Upper lobe of left lung (tissue), 6 donors: ENCODE data around the gene SPTB. TPM values are rescaled to one million over a fixed set of nuclear protein-coding genes. Genes with fewer than 3 reads are reported as not detected.

Experiments used
- ATAC-seq, 2 donors: fragments of 200-7000 bp; cut with Tn5 transposase; one replicate each; pipeline ENCODE4 v1.9.1; 2022; ENCODE audit warnings: mild to moderate bottlenecking in 2 of 2, moderate library complexity in 2 of 2; ENCODE audit not compliant: low FRiP score in 2 of 2
- DNase-seq, 2 donors: peaks; one replicate each; pipeline ENCODE4 v3.0.0-alpha.2; 2019 to 2020
- H3K27ac ChIP-seq, 4 donors: fragments of 200-600 bp; sonication (generic); one replicate each; pipeline ENCODE4 v1.5.1; 2016 to 2019
- H3K27me3 ChIP-seq, 4 donors: fragments of 200-600 bp; sonication (generic); one replicate each; pipeline ENCODE4 v1.5.1; 2017 to 2019
- H3K36me3 ChIP-seq, 4 donors: fragments of 200-600 bp; sonication (generic); one replicate each; pipeline ENCODE4 v1.5.1; 2016 to 2019
- H3K4me1 ChIP-seq, 4 donors: fragments of 200-600 bp; sonication (generic); one replicate each; pipeline ENCODE4 v1.5.1; 2018 to 2019
- H3K4me3 ChIP-seq, 4 donors: fragments of 200-600 bp; sonication (generic); one replicate each; pipeline ENCODE4 v1.5.1; 2017 to 2019; ENCODE audit warnings: mild to moderate bottlenecking in 2 of 4, moderate library complexity in 1 of 4
- H3K9me3 ChIP-seq, 4 donors: fragments of 200-600 bp; sonication (generic); one replicate each; pipeline ENCODE4 v1.5.1; 2018 to 2019
- EP300 ChIP-seq, 4 donors: sonication (generic); formaldehyde crosslinking; IDR thresholded peaks; one replicate each; pipeline ENCODE4 v1.5.1; 2017; ENCODE audit warnings: antibody characterized with exemption in 4 of 4, control low read depth in 2 of 4
- POLR2A ChIP-seq, 4 donors: fragments of 450-650 bp; IDR thresholded peaks; one replicate each; pipeline ENCODE4 v1.5.1; 2016 to 2017; ENCODE audit warnings: antibody characterized with exemption in 4 of 4, mild to moderate bottlenecking in 2 of 4
- POLR2AphosphoS5 ChIP-seq, 2 donors: sonication (generic); formaldehyde crosslinking; IDR thresholded peaks; one replicate each; pipeline ENCODE4 v1.5.1; 2017; ENCODE audit warnings: antibody characterized with exemption in 2 of 2
- WGBS, 2 donors: methylation state at CpG; one replicate each; pipeline ENCODE4 v1.1.5; 2017 to 2018; 5-methylcytosine and 5-hydroxymethylcytosine counted together
- total RNA-seq, 6 donors: library from RNA; depleted of rRNA in 4 of 6; stranded (reverse); fragments of >200 nt in 4 of 6; gene quantifications; one replicate each; pipeline versions ENCODE4 v1.1.0 to v1.2.1, GENCODE V29; 2016 to 2021
- TF ChIP-seq, protein P1 (sequence below), 6 experiments: fragments of 450-650 bp in 4 of 6; fragments of 200-600 bp in 2 of 6; sonication (generic) in 2 of 6; IDR thresholded peaks; one replicate each; pipeline ENCODE4 v1.5.1; 2016 to 2019; ENCODE audit warnings: antibody characterized with exemption in 6 of 6
- donor health status: DM: no; HTN: no; CAD: no; lungs with moderate emphysema.
- donor health status: DM: no; HTN: yes; CAD: no; lungs with severe emphysema.

SPTB gene
- total RNA-seq, 6 donors from 2014 or later, result 2.1 to 3.3 (median 2.7) TPM

DNA sequence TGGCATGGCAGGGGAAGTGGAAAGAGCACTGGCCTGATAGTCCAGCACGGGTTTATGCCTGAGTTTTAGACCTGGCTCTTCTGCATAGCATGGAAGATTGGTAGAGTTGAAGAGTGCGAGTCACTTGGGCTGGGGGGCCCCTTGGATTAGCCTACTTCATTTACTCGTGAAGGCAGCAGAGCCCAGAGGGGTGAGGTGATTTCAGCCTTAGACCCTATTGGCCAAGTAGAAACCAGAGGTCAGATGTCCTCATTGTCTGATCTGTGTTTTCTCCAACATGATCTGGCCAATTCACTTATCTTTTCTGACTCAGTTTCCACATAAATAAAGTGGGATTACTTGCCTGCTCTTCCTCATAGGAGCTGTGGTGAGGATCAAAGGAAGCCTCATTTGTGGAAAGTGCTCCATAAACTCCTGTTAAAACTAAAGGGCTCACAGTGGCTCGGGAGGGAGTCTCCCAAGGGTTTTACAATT, 173.6 kb downstream of the SPTB start:
- no peaks in the 10 kb centered on the region for H3K36me3 ChIP-seq
- ATAC-seq, result no peak
- WGBS, 2 donors, result 60 to 68% methylated on average over 4 of the region's 4 CpGs
- no peaks in the 10 kb centered on the region for H3K9me3 ChIP-seq
- TF ChIP-seq, protein P1, sequence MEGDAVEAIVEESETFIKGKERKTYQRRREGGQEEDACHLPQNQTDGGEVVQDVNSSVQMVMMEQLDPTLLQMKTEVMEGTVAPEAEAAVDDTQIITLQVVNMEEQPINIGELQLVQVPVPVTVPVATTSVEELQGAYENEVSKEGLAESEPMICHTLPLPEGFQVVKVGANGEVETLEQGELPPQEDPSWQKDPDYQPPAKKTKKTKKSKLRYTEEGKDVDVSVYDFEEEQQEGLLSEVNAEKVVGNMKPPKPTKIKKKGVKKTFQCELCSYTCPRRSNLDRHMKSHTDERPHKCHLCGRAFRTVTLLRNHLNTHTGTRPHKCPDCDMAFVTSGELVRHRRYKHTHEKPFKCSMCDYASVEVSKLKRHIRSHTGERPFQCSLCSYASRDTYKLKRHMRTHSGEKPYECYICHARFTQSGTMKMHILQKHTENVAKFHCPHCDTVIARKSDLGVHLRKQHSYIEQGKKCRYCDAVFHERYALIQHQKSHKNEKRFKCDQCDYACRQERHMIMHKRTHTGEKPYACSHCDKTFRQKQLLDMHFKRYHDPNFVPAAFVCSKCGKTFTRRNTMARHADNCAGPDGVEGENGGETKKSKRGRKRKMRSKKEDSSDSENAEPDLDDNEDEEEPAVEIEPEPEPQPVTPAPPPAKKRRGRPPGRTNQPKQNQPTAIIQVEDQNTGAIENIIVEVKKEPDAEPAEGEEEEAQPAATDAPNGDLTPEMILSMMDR (IDR thresholded peaks at IDR 0.05), result no peak
- TF ChIP-seq POLR2A (IDR thresholded peaks at IDR 0.05) (no peak), POLR2AphosphoS5 (IDR thresholded peaks at IDR 0.05) (no peak), EP300 (IDR thresholded peaks at IDR 0.05) (no peak)
- DNase-seq, result no peak
- peak overlapping the region in 2 of 4 donors; percentile 85 to 90 for H3K4me3 ChIP-seq
- H3K27me3 ChIP-seq, result no peaks in the 10 kb centered on the region
- peaks cover 35 to 82% (median 55%) of the 10 kb centered on the region in 4 donors for H3K4me1 ChIP-seq
- H3K27ac ChIP-seq, result peak overlapping the region; percentile 77 to 91 (median 84)

DNA sequence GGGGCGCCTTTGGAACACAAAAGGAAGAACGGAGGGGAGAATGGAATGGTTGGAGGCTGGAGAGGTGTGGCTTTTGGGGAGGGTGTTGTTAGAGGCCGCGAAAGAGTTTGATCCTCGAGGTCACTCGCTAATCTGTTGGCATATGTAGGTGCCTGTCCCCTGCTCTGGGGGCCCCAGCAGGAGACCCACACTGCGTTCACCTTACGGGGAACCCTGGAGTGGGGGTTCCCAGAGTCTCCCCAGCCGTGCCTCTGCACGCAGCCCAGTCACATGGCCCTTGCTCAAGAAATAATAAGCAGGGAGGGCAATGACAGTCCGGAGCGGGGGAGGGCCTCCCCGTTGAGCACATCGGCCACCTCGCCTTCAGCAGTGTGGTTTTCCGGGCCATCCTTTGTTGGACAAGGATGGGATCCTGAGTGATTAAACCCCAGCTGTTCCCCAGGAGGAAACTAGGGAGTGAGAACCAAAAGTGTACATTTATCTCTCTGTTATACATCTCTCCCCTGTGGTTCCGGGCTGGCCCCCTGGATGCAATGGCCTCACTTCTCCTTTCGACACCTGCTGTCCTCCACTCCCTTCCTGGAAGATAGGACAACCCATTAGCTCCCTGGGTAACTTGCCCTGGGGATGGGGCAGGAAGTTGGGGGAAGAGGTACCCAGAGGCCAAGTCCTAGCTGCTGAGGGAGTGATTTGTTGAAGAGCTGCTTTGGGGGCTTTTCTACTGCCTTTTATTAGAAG, 174.2 kb downstream of the SPTB start:
- Histone ChIP-seq H3K9me3 (no peaks in the 10 kb centered on the region), H3K4me1 (peaks cover 35 to 76% (median 54%) of the 10 kb centered on the region in 4 donors), H3K27ac (peak overlapping the region; percentile 77 to 91 (median 84)), H3K4me3 (peak overlapping the region; percentile 57 to 90 (median 76)), H3K27me3 (no peaks in the 10 kb centered on the region), H3K36me3 (no peaks in the 10 kb centered on the region)
- ATAC-seq, result peak in 1 of 2 donors; percentile 13
- TF ChIP-seq, protein P1 (IDR thresholded peaks at IDR 0.05), result no peak
- TF ChIP-seq POLR2AphosphoS5 (IDR thresholded peaks at IDR 0.05), result peak in 1 of 2 donors; percentile 11
- TF ChIP-seq POLR2A (IDR thresholded peaks at IDR 0.05), result peak in 2 of 4 donors; percentile 0 to 15
- TF ChIP-seq EP300 (IDR thresholded peaks at IDR 0.05), result no peak
- WGBS, 2 donors, result 25 to 31% methylated on average over 12 to 18 of the region's 18 CpGs
- DNase-seq, result peak; percentile 30 to 54

DNA sequence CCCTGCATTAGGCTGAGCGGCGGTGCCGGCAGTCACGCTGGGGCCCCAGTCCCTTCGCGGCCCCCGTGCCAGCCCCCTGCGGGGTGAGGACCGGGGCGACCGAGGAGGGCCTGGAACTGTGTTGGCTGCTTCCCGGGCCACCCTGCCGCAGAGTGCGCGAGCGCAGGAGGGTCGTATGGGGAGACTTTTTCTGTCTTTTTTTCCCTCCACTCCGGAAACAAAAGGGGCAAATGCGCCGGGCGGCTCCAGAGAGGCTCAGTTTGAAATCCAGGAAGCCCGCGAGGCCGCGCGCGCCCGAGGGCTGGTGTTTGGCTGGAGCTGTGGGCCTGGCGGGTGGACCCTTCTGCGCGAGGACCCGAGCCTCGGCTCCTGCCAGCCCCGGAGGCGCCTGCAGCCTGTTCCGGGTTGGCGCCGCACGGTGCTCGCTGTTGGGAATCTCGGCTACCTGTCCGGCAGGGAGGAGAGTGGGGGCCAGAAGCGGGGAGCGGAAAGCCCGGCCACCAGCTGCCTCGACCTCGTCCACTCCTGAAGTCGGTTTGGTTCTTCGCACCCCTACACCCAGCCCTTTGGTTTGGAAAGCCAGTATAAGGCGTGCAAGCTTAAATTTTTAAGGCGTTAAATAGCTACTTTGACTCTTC, 174.8 kb downstream of the SPTB start:
- Histone ChIP-seq H3K9me3 (no peaks in the 10 kb centered on the region), H3K36me3 (no peaks in the 10 kb centered on the region), H3K27me3 (no peaks in the 10 kb centered on the region), H3K4me1 (peaks cover 35 to 70% (median 55%) of the 10 kb centered on the region in 4 donors), H3K27ac (peak overlapping the region; percentile 77 to 91 (median 84)), H3K4me3 (peak overlapping the region; percentile 57 to 90 (median 76))
- ATAC-seq (peak; percentile 4 to 67), DNase-seq (peak; percentile 49 to 92)
- TF ChIP-seq EP300 (IDR thresholded peaks at IDR 0.05), result no peak
- no peak for TF ChIP-seq POLR2AphosphoS5 (IDR thresholded peaks at IDR 0.05)
- TF ChIP-seq, protein P1 (IDR thresholded peaks at IDR 0.05), result no peak
- peak in 1 of 4 donors; percentile 15 for TF ChIP-seq POLR2A (IDR thresholded peaks at IDR 0.05)
- WGBS, 2 donors, result 1 to 2% methylated on average over 14 to 50 of the region's 51 CpGs

DNA sequence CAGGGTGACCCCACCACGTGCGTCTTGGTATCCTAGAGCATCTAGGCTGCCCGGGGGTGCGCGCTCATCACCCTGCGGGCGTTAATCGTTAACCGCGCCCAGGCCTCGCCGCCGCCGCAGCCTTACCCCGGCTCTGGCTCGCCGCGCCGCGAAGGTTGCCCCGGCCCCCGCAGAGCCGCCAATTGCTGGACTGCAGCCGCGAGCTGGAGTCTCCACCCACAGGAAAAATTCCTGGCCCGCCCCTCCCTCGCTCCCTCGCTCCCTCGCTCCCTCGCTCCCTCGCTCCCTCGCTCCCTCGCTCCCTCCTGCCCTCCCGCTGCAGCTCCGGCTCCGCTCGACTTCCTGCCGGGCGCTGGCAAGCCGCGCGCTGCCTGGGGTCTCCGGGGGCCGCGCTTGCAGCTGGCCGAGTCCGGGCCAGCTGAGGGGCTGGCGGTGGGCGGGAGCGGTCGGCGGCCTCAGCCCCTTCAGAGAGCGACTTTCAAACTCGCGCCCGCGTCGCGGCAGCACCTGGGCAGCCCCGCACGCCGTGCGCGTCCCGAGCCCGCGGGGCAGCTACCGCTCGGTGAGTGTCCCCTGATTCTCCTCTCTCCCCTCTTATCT, 175.5 kb downstream of the SPTB start, which contains the start of gene PLEKHG3:
PLEKHG3 (plus strand) TSS at position 282 of the 600 bp plus-strand sequence. CDS start 23,208 bp downstream, outside the sequence.
- H3K27ac ChIP-seq, result peak within 1 kb of the TSS; percentile 77 to 91 (median 84)
- TF ChIP-seq POLR2A (IDR thresholded peaks at IDR 0.05), result peak in 2 of 4 donors; percentile 25 to 61
- peak; percentile 8 to 58 for TF ChIP-seq POLR2AphosphoS5 (IDR thresholded peaks at IDR 0.05)
- TF ChIP-seq, protein P1 (IDR thresholded peaks at IDR 0.05), result no peak
- TF ChIP-seq EP300 (IDR thresholded peaks at IDR 0.05), result no peak
- ATAC-seq (peak; percentile 66 to 85), DNase-seq (peak; percentile 82 to 93)
- WGBS, 2 donors, result 0% methylated on average over 5 to 32 of the region's 69 CpGs
- peaks cover 33 to 70% (median 55%) of the 10 kb centered on the region in 4 donors for H3K4me1 ChIP-seq
- H3K4me3 ChIP-seq, result peak within 1 kb of the TSS; percentile 57 to 90 (median 76)
- no peaks in the 10 kb centered on the region for H3K27me3 ChIP-seq
- H3K36me3 ChIP-seq, result no peaks in the 10 kb centered on the region
- H3K9me3 ChIP-seq, result no peaks in the 10 kb centered on the region
